K562 (cell line): ENCODE measurements around the gene NUAK1.

Source experiments
- POLR2AphosphoS2 ChIP-seq: IDR thresholded peaks from 2 replicates; pipeline ENCODE4 v1.6.1; 2012; ENCODE audit warnings: low read length, improper control_type of control experiment
- XRCC5 ChIP-seq: fragments of 200-400 bp; formaldehyde crosslinking; IDR thresholded peaks from 2 replicates; pipeline ENCODE4 v1.6.1; 2017; ENCODE audit warnings: low read depth, mild to moderate bottlenecking, low read length

DNA sequence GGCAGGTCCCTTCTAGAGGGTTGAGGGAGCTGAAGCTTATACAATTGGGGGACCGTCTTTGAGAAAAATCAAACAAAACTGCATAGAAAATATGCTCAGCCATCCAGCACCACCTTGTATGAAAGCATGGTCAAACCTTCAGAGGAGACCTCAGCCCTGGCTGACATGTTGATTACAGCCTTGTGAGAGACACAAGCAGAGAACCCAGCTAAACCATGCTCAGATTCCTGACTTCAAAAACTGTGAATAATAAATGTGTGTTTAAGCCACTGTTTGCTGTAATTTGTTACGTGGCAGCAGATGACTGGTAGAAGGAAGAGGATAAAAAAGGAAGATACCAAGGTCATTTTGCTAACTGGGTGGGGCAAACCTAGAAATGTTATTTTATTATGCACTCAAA is 115.7 kb downstream of the NUAK1 start:
- TF ChIP-seq POLR2AphosphoS2 = no peak
- TF ChIP-seq XRCC5 = no peak
